K562 (cell line): Measurements from ENCODE around the gene RNF113B. TPM values are rescaled to one million over a fixed set of nuclear protein-coding genes. Genes with fewer than 3 reads are reported as not detected.

Source experiments
- ATAC-seq: fragments of 200-7000 bp; cut with Tn5 transposase; 3 replicates; pipeline ENCODE4 v1.9.1; 2020; ENCODE audit warnings: moderate library complexity
- BruUV-seq: library from RNA; stranded (reverse); fragments of 400-500 nt; replicated peaks from 2 replicates; lab custom pipeline; 2021; lab: Mats Ljungman, UMichigan
- CTCF ChIA-PET: fragments of 300-600 bp; formaldehyde crosslinking; extraction: SDS; loops from one replicate; lab custom pipeline; 2021; ENCODE audit warnings: low intra/inter-chr PET ratio; lab: Yijun Ruan, JAX
- POLR2A ChIA-PET: fragments of 300-600, 350-650 bp; sonication (Branson Sonifier 250); formaldehyde crosslinking; extraction: SDS; loops from one replicate; lab custom pipeline; 2021; ENCODE audit warnings: antibody characterized with exemption, inconsistent platforms; lab: Yijun Ruan, JAX
- DNase-seq, 4 experiments: peaks; one replicate each; pipeline versions ENCODE4 v3.0.0 to v3.0.0-alpha.2; 2011 to 2018; ENCODE audit warnings: low spot score in 3 of 4, mixed read lengths in 3 of 4; ENCODE audit errors: extremely low read depth in 1 of 4
- FAIRE-seq: peaks from 2 replicates; lab custom pipeline; 2011; peaks lifted over from hg19 to GRCh38; lab: Jason Lieb, UNC
- H2AFZ ChIP-seq: 2 replicates; pipeline ENCODE4 v1.6.0; 2011; ENCODE audit warnings: low read depth, low read length, control low read depth, inconsistent platforms
- H3K27ac ChIP-seq: fragments of 200-600 bp; 3 replicates; pipeline ENCODE4 v1.8.0; 2011; ENCODE audit warnings: low read depth, mild to moderate bottlenecking, control low read depth, inconsistent platforms, low read length, moderate library complexity, mixed read lengths; ENCODE audit errors: extremely low read depth
- H3K27me3 ChIP-seq, 2 experiments: fragments of 300-600 bp in 1 of 2; 2 replicates in 1 of 2; 3 replicates in 1 of 2; pipeline versions ENCODE4 v1.6.0 to v1.8.0; 2011; ENCODE audit warnings: inconsistent platforms in 2 of 2, low read length in 2 of 2, mild to moderate bottlenecking in 1 of 2, mixed read lengths in 1 of 2, moderate library complexity in 1 of 2; ENCODE audit not compliant: control insufficient read depth in 2 of 2, insufficient read depth in 2 of 2
- H3K36me3 ChIP-seq: fragments of 300-600 bp; 3 replicates; pipeline ENCODE4 v1.8.0; 2011; ENCODE audit warnings: mild to moderate bottlenecking, low read length, inconsistent platforms; ENCODE audit not compliant: control insufficient read depth, insufficient read depth
- H3K4me1 ChIP-seq, 2 experiments: fragments of 200-600 bp in 1 of 2; replicated peaks in 1 of 2; 2 replicates in 1 of 2; 3 replicates in 1 of 2; pipeline versions ENCODE4 v1.5.1 to v1.8.0; 2011; ENCODE audit warnings: inconsistent platforms in 2 of 2, low read length in 2 of 2, mild to moderate bottlenecking in 1 of 2, mixed read lengths in 1 of 2, moderate library complexity in 1 of 2; ENCODE audit not compliant: control insufficient read depth in 2 of 2, insufficient read depth in 2 of 2
- H3K4me2 ChIP-seq: 2 replicates; pipeline ENCODE4 v1.6.1; 2011; ENCODE audit warnings: low read length, control low read depth, inconsistent platforms, mixed read lengths; ENCODE audit not compliant: insufficient read depth
- H3K4me3 ChIP-seq: fragments of 200-600 bp; sonication (generic), shearing (Covaris generic); 2 replicates; pipeline ENCODE4 v1.5.1; 2016; ENCODE audit warnings: control low read depth, inconsistent platforms
- H3K79me2 ChIP-seq: fragments of 200-600 bp; 3 replicates; pipeline ENCODE4 v1.8.0; 2011; ENCODE audit warnings: low read length, inconsistent platforms; ENCODE audit not compliant: control insufficient read depth, insufficient read depth
- H3K9ac ChIP-seq, 2 experiments: 2 replicates each; pipeline versions ENCODE4 v1.6.0 to v1.6.1; 2011; ENCODE audit warnings: low read depth in 2 of 2, low read length in 2 of 2, control low read depth in 1 of 2, inconsistent platforms in 1 of 2, mild to moderate bottlenecking in 1 of 2, mixed read lengths in 1 of 2; ENCODE audit not compliant: insufficient read depth in 1 of 2
- H3K9me1 ChIP-seq: one replicate; pipeline ENCODE4 v1.6.0; 2011; ENCODE audit warnings: inconsistent platforms, mild to moderate bottlenecking, low read length, moderate library complexity; ENCODE audit not compliant: control insufficient read depth, insufficient read depth
- H3K9me3 ChIP-seq: replicated peaks from 2 replicates; pipeline ENCODE4 v1.5.1; 2011; ENCODE audit warnings: low read depth, low read length, inconsistent platforms; ENCODE audit not compliant: control insufficient read depth, insufficient read depth
- H4K20me1 ChIP-seq: replicated peaks from 2 replicates; pipeline ENCODE4 v1.6.1; 2011; ENCODE audit warnings: low read length, inconsistent platforms, mixed read lengths; ENCODE audit not compliant: control insufficient read depth, insufficient read depth
- GTF2A2 ChIP-seq: IDR thresholded peaks from 2 replicates; pipeline ENCODE4 v1.6.1; 2016; ENCODE audit warnings: mild to moderate bottlenecking, missing genetic modification characterization, missing compliant biosample characterization
- PRPF4 ChIP-seq: fragments of 200-400 bp; formaldehyde crosslinking; IDR thresholded peaks from one replicate; pipeline ENCODE4 v1.6.1; 2017; ENCODE audit warnings: low read length, low read depth, mild to moderate bottlenecking; ENCODE audit not compliant: insufficient read depth, poor library complexity, severe bottlenecking
- ZNF23 ChIP-seq: fragments of 250-450 bp; sonication (Bioruptor Pico); IDR thresholded peaks from 2 replicates; pipeline ENCODE4 v1.4.0; 2020; ENCODE audit warnings: mild to moderate bottlenecking
- ZNF584 ChIP-seq: fragments of 200-800 bp; sonication (Bioruptor generic); IDR thresholded peaks from 2 replicates; pipeline ENCODE4 v1.6.1; 2016; ENCODE audit warnings: low read depth, mild to moderate bottlenecking, missing genetic modification characterization, missing compliant biosample characterization
- WGBS: fragments of 100-300 bp; shearing (Covaris generic); methylation state at CpG from one replicate; pipeline ENCODE4 v1.1.6; 2016; ENCODE audit warnings: low coverage, mixed read lengths; ENCODE audit not compliant: insufficient coverage; ENCODE audit errors: missing lambda C conversion rate; 5-methylcytosine and 5-hydroxymethylcytosine counted together
- in situ Hi-C: fragments of 300-500 bp; cut with MboI; formaldehyde crosslinking; loops from 4 replicates; pipeline ENCODE4 v1.15.0; 2018; ENCODE audit warnings: inconsistent platforms, mixed read lengths
- intact Hi-C: fragments of 100-400 bp; cut with micrococcal nuclease; formaldehyde crosslinking; loops from 2 replicates; pipeline ENCODE4 v1.14.2; 2022
- polyA plus RNA-seq, 8 experiments: library from polyadenylated mRNA; depleted of rRNA in 4 of 8; stranded (reverse) in 5 of 8; unstranded in 3 of 8; fragments of >200 nt; fragmentation: Nextera tagmentation in 2 of 8; fragmentation: Illumina TruSeq in 1 of 8; extraction: Ambion mirVana in 2 of 8; extraction: Trizol in 1 of 8; gene quantifications; 2 replicates each; pipeline versions ENCODE4 v1.2.1 to v1.2.3, GENCODE V29; 2011 to 2014; ENCODE audit warnings: inconsistent platforms in 1 of 8, missing spikeins in 1 of 8
- total RNA-seq, 7 experiments: library from RNA; depleted of rRNA in 6 of 7; stranded (reverse); fragments of >200 nt in 6 of 7; fragmentation: Illumina TruSeq in 2 of 7; extraction: Trizol in 2 of 7; gene quantifications; 2 replicates each; pipeline versions ENCODE4 v1.2.1 to v1.2.3, GENCODE V29; 2011 to 2021; ENCODE audit warnings: low replicate concordance in 1 of 7
- TF ChIP-seq, protein P1 (sequence below): fragments of 450-650 bp; conservative IDR thresholded peaks from 2 replicates; pipeline ENCODE4 v1.6.1; 2016; ENCODE audit warnings: missing genetic modification characterization, low read depth, mild to moderate bottlenecking, missing compliant biosample characterization, moderate library complexity
- TF ChIP-seq, protein P2 (sequence below): fragments of 200-800 bp; sonication (Bioruptor generic); IDR thresholded peaks from 2 replicates; pipeline ENCODE4 v1.6.1; 2016; ENCODE audit warnings: missing genetic modification characterization, missing compliant biosample characterization
- TF ChIP-seq, protein P3 (sequence below): fragments of 450-650 bp; IDR thresholded peaks from 2 replicates; pipeline ENCODE4 v1.6.1; 2016; ENCODE audit warnings: missing biosample characterization, missing genetic modification characterization
- TF ChIP-seq, protein P4 (sequence below): sonication (generic); formaldehyde crosslinking; IDR thresholded peaks from 2 replicates; pipeline ENCODE4 v1.8.0; 2023; ENCODE audit warnings: mild to moderate bottlenecking, missing genetic modification reagents

The RNF113B gene
- total and polyA plus RNA-seq, 9 of the 15 experiments (the other 6 are each of a cell fraction or from before 2014, with no cell fraction given), result 0.09 TPM; not detected in 8

DNA sequence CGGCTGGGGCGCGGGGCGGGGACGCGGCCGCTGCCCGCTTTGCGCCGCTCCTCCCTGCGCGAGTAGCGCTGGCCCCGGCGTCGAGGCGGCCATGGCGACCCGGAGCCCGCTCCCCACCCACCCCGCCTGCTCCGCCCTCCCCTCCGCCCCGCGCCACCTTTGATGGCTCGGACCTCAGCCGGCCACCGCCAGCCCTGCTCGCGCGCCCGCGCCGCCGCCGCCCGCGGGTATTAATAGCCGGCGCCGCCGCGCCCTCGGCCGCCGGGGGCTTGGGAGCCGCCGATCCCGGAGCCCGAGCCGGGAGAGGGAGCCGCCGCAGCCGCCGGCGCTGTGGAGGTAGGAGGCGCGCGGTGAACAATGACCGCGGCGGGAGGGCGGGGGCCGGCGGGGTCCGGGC is 33.9 kb downstream of the RNF113B start:
- in situ Hi-C loops, result no loop called here
- H3K27ac ChIP-seq, result no peak overlapping the region
- no peak overlapping the region for H3K9ac ChIP-seq
- WGBS, result no CpG with 5 or more reads among the region's 66 CpGs
- FAIRE-seq (no peak), ATAC-seq (no peak), DNase-seq (peak in 1 of 4 experiments; percentile 3)
- H3K4me1 ChIP-seq, result peaks cover 0 to 18% of the 10 kb centered on the region in 2 experiments; a peak in 1 of 5 replicates
- intact Hi-C loops, result no loop called here
- H3K79me2 ChIP-seq, result no peaks in the 10 kb centered on the region
- CTCF ChIA-PET, result no interaction called here
- H3K27me3 ChIP-seq, result peaks cover 2 to 33% of the 10 kb centered on the region in 2 experiments; a peak in 3 of 5 replicates
- POLR2A ChIA-PET, result no interaction called here
- H3K36me3 ChIP-seq, result no peaks in the 10 kb centered on the region
- no peak overlapping the region for H3K4me2 ChIP-seq
- no peaks in the 10 kb centered on the region for H3K9me3 ChIP-seq
- no peaks in the 10 kb centered on the region for H3K9me1 ChIP-seq
- no peak overlapping the region for H3K4me3 ChIP-seq
- H2AFZ ChIP-seq, result no peak overlapping the region
- no peaks in the 10 kb centered on the region for H4K20me1 ChIP-seq
- BruUV-seq, result no TSS peak
- TF ChIP-seq ZNF23 (CRISPR knock-in tag), result no peak
- TF ChIP-seq PRPF4, result no peak
- TF ChIP-seq, protein P1, sequence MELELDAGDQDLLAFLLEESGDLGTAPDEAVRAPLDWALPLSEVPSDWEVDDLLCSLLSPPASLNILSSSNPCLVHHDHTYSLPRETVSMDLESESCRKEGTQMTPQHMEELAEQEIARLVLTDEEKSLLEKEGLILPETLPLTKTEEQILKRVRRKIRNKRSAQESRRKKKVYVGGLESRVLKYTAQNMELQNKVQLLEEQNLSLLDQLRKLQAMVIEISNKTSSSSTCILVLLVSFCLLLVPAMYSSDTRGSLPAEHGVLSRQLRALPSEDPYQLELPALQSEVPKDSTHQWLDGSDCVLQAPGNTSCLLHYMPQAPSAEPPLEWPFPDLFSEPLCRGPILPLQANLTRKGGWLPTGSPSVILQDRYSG, result no peak
- TF ChIP-seq ZNF584 (CRISPR knock-in tag), result no peak
- TF ChIP-seq, protein P2, sequence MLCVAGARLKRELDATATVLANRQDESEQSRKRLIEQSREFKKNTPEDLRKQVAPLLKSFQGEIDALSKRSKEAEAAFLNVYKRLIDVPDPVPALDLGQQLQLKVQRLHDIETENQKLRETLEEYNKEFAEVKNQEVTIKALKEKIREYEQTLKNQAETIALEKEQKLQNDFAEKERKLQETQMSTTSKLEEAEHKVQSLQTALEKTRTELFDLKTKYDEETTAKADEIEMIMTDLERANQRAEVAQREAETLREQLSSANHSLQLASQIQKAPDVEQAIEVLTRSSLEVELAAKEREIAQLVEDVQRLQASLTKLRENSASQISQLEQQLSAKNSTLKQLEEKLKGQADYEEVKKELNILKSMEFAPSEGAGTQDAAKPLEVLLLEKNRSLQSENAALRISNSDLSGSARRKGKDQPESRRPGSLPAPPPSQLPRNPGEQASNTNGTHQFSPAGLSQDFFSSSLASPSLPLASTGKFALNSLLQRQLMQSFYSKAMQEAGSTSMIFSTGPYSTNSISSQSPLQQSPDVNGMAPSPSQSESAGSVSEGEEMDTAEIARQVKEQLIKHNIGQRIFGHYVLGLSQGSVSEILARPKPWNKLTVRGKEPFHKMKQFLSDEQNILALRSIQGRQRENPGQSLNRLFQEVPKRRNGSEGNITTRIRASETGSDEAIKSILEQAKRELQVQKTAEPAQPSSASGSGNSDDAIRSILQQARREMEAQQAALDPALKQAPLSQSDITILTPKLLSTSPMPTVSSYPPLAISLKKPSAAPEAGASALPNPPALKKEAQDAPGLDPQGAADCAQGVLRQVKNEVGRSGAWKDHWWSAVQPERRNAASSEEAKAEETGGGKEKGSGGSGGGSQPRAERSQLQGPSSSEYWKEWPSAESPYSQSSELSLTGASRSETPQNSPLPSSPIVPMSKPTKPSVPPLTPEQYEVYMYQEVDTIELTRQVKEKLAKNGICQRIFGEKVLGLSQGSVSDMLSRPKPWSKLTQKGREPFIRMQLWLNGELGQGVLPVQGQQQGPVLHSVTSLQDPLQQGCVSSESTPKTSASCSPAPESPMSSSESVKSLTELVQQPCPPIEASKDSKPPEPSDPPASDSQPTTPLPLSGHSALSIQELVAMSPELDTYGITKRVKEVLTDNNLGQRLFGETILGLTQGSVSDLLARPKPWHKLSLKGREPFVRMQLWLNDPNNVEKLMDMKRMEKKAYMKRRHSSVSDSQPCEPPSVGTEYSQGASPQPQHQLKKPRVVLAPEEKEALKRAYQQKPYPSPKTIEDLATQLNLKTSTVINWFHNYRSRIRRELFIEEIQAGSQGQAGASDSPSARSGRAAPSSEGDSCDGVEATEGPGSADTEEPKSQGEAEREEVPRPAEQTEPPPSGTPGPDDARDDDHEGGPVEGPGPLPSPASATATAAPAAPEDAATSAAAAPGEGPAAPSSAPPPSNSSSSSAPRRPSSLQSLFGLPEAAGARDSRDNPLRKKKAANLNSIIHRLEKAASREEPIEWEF (CRISPR knock-in tag), result no peak
- TF ChIP-seq, protein P3, sequence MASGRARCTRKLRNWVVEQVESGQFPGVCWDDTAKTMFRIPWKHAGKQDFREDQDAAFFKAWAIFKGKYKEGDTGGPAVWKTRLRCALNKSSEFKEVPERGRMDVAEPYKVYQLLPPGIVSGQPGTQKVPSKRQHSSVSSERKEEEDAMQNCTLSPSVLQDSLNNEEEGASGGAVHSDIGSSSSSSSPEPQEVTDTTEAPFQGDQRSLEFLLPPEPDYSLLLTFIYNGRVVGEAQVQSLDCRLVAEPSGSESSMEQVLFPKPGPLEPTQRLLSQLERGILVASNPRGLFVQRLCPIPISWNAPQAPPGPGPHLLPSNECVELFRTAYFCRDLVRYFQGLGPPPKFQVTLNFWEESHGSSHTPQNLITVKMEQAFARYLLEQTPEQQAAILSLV, result no peak
- TF ChIP-seq GTF2A2, result no peak
- TF ChIP-seq, protein P4, sequence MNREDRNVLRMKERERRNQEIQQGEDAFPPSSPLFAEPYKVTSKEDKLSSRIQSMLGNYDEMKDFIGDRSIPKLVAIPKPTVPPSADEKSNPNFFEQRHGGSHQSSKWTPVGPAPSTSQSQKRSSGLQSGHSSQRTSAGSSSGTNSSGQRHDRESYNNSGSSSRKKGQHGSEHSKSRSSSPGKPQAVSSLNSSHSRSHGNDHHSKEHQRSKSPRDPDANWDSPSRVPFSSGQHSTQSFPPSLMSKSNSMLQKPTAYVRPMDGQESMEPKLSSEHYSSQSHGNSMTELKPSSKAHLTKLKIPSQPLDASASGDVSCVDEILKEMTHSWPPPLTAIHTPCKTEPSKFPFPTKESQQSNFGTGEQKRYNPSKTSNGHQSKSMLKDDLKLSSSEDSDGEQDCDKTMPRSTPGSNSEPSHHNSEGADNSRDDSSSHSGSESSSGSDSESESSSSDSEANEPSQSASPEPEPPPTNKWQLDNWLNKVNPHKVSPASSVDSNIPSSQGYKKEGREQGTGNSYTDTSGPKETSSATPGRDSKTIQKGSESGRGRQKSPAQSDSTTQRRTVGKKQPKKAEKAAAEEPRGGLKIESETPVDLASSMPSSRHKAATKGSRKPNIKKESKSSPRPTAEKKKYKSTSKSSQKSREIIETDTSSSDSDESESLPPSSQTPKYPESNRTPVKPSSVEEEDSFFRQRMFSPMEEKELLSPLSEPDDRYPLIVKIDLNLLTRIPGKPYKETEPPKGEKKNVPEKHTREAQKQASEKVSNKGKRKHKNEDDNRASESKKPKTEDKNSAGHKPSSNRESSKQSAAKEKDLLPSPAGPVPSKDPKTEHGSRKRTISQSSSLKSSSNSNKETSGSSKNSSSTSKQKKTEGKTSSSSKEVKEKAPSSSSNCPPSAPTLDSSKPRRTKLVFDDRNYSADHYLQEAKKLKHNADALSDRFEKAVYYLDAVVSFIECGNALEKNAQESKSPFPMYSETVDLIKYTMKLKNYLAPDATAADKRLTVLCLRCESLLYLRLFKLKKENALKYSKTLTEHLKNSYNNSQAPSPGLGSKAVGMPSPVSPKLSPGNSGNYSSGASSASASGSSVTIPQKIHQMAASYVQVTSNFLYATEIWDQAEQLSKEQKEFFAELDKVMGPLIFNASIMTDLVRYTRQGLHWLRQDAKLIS (CRISPR knock-in tag), result no peak
